Measurements from ENCODE around the gene TUFT1.

TUFT1 gene

GRCh38 chr1:151540021-151540981, at the start of gene TUFT1:
Gene TUFT1, plus strand, starts transcription at chr1:151540309. Its CDS starts 58 bp downstream, at chr1:151540367.
- DNase-seq: peak; percentile 94

- no peak for DNase-seq
Measured at GRCh38 chr1:151491641-151492040, 48.5 kb upstream of the TUFT1 start.

GRCh38 chr1:151492120-151492519, 48.0 kb upstream of the TUFT1 start:
- no peak for DNase-seq

DNA sequence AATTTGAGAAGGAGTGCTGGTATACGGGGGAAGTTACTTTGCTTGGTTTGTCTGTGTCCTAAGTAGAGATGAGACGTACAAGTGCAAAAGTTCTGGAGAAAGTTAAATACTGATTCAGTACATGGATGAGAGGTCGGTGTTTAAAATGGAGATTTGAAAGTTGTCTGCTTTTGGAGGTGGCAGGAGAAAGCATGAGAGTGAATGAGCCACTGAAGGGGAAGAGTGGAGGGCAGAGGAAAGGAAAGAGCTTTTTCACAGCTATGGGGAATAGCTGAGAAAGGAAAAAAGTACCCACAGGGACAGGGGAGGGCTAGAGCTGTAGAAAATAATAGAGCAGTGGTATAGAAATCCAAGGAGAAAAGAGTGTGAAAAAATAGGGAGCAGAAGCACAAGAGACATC, 47.1 kb upstream of the TUFT1 start:
- no peak for DNase-seq

- DNase-seq: no peak
Measured at GRCh38 chr1:151494741-151495281, 45.3 kb upstream of the TUFT1 start.

DNA sequence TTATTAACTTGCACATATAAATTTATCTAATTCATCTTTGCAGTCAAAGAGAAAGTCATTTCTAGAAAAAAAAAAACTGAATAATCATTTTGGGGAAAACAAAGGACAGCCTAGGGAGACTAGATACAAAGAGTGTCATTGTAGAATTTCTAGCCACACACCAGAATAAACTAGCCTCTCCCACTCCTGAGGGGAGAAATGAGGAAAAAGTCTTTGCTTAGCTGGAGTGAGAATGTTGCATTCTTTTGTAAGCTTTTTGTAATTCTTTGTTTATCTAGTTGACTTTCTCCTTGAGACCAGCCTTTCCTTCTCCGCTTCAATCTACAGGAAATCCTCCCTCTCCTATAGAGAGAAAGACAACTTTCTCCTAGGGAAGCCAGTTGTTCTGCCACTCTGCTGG, 44.8 kb upstream of the TUFT1 start:
- no peak for DNase-seq

GRCh38 chr1:151499365-151499764, 40.7 kb upstream of the TUFT1 start:
- DNase-seq: no peak

- DNase-seq: no peak
Measured at GRCh38 chr1:151499930-151500329, 40.2 kb upstream of the TUFT1 start.

DNA sequence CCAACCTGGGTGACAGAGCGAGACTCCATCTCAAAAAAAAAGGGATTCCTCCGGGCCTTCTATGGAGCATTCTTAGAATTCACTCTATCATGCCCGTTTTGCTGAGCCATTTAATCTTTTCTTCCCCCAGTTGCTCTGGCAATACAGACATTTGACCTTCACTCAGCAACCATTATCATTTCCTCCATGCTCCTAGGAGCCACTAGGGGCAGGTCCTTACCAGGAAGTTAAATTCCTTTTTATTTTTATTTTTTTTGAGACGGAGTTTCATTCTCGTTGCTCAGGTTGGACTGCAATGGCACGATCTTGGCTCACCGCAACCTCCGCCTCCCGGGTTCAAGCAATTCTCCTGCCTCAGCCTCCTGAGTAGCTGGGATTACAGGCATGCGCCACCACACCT, 38.6 kb upstream of the TUFT1 start:
- DNase-seq: no peak

GRCh38 chr1:151502035-151502700, 37.9 kb upstream of the TUFT1 start:
- no peak for DNase-seq

DNA sequence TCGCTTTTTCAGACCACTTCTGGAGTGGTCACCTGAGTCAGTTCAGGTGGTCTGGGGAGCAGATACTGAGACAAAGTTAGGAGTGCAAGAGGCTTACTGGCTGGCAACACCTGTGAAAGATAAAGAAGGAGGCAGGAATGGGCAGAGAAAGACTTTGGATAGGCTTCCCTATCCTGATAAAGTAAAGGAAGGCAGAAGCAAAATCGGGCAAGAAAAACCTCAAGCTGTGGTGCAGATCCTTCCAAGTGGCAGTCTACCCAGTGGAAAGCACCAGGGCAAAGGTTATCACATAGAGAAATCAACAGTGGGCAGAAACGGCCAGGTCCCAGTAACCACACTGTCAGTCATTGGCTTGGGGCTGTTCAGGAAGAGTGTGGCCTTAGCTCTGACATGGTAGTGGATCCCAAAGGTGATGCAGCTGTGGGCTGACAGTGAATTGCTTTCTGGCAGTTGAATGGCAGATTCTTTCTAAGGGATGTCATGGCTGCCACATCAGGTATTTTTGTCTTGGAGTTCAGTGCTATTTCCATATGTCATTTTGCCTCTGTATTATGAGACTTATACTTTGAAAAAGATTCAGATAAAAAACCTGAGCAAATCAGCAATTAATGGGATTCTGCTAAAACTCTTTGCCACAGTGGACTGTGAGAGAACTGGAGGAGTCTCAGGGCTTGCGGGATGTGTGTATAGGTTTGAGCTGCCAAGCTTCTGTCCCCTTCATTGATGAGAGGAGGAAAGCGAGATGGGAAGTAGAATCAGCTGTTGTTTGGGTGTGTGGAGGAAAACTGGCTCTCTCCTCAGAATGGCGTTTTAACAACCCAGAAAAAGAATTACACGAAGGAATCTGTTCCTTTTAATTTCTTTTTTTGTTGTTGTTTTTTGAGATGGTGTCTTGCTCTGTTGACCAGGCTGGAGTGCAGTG, 37.0 kb upstream of the TUFT1 start:
- no peak for DNase-seq

GRCh38 chr1:151504252-151504651, 35.9 kb upstream of the TUFT1 start:
- DNase-seq: no peak

DNA sequence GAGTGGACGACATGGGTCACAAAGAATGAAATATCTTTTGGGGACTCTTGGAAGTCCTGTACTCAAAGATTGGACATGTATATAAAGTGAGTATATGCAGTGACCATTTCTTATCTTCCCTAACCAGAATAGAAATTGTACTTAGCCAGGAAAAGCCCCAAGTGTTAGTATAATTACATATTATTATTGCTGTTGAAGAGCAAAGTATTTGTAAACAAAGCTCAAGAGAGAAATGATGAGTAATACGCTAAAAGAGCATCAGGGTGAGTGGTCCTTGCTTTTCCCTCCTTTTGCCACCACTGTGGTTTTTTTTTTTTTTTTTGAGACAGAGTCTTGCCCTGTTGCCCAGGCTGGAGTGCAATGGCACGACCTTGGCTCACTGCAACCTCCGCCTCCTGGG, 35.4 kb upstream of the TUFT1 start:
- no peak for DNase-seq

GRCh38 chr1:151508833-151509232, 31.3 kb upstream of the TUFT1 start:
- DNase-seq: no peak

DNA sequence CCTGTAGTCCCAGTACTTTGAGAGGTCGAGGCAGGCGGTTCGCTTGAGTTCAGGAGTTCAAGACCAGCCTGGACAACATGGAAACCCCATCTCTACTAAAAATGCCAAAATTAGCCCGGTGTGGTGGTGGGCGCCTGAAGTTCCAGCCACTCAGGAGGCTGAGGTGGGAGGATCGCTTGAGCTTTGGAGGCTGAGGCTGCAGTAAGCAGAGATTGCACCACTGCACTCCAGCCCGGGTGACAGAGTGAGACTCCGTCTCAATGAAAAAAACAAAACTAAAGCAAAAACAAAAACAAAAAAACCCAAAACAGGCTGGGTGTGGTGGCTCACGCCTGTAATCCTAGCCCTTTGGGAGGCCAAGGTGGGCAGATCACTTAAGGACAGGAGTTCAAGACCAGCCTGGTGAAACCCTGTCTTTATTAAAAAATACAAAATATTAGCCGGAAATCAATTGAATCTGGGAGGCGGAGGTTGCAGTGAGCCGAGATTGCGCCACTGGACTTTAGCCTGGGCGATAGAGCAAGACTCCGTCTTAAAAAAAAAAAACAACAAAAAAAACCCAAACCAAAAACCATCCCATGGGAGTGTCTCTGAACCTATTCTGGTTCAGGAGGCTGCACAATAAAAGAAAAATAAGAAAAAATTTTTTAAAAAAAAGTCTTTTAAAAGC, 30.6 kb upstream of the TUFT1 start:
- no peak for DNase-seq

DNA sequence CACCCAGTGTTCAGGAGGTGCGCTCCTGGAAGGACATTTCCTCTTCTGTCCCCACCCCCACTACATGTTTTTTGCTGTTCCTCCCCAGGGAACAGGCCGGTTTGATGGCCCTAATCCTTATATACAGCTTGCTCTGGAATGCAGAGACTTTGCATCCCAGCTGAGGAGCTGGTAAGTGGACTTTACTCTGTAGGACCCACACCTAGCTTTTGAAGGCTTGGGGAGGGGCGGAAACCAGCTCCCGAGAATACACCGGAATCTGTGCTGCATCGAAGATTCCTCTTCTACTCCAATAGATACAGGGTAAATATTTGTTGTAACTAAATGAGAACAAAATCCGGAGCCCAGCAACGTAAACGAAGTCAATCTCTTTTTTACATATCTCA, 30.1 kb upstream of the TUFT1 start:
- DNase-seq: no peak

DNA sequence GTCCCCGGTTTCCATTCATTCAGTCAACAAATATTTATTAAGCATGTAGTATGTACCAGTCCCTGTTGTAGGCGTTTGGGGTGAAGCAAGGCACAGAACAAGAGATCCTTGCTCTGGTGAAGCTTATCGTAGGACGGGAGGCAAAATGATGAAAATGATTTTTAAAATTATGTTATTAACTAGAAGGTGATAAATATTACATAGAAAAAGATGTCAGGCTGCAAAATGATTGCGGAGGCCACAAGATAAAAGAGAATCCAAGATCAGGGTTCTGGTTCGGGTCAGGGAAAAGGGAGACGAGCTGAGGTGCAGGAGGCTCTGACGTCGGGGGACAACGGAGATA, 29.5 kb upstream of the TUFT1 start:
- DNase-seq: no peak

- peak; percentile 92 for DNase-seq
Measured at GRCh38 chr1:151510957-151511635, 29.0 kb upstream of the TUFT1 start, which contains the start of gene CGN. Gene CGN, plus strand, starts transcription at chr1:151511387. Its CDS starts 7,133 bp downstream, at chr1:151518520.

DNA sequence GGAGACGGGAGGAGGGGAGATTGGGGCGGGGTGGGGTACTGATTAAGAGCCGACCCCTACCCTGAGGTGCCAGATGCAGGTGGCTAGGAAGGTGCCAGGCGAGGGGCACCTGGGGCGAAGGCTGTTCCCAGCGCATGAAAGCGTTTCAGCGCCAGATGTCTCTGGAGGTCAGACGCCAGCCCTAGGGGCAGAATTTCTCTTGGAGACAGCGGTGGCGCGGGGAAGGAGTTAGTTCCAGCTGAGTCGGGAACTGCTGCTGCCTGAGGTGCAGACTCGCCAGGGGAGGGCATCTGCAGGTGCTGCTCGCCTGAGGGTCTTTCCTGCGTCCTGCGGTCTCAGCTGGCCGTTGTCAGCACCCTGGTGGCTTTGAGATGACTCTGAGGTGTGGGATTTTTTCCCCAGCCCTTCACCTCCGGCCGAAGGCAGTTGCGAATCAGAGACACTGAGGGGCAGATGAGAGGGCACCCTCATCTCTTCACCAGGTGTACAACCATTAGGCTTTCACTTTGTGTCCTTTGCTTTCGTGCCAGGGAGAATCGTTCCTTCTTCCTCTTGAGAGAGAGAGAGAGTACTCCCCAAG, 28.4 kb upstream of the TUFT1 start:
- DNase-seq: no peak

DNA sequence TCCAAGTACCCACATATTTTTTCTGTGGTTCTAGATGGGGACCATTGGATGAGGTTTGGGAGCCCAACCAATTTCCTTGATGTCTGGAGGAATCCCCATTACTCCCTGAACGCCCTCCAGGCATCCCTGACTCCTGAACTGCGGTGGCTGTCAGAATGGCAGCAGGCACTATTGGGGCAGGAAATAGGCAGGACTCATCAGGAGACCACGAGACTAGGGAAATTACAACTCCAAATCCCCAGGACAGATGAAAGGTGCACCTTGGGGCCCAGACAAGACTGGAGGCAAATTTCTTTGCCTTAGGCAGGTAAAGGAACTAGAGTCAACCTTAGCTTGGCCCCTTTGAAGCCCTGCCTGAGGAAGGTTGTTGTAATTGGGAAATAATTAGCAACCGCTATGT, 27.8 kb upstream of the TUFT1 start:
- DNase-seq: no peak
